Stimulated activated CD8-positive, alpha-beta memory T cell treated with anti-CD3 and anti-CD28 coated beads, Interleukin-7, amount 100 ng/mL, for 4 hours (primary cell): Measurements from ENCODE around the gene REPS2.

Source experiments
- DNase-seq, 2 donors: peaks; one replicate each; pipeline ENCODE4 v3.0.0-alpha.2; 2020; ENCODE audit warnings: low read depth in 2 of 2

Gene REPS2

GRCh38 chrX:17081968-17082367 lies 135.5 kb downstream of the REPS2 start:
- DNase-seq: no peak

GRCh38 chrX:17082831-17083230 lies 136.4 kb downstream of the REPS2 start:
- no peak for DNase-seq

GRCh38 chrX:17086317-17086716 lies 139.9 kb downstream of the REPS2 start:
- DNase-seq: no peak

- no peak for DNase-seq
Measured at GRCh38 chrX:17095161-17095560, 148.7 kb downstream of the REPS2 start.

- DNase-seq: no peak
Measured at GRCh38 chrX:17098516-17099247, 152.2 kb downstream of the REPS2 start.

- DNase-seq: no peak
Measured at GRCh38 chrX:17104433-17104832, 158.0 kb downstream of the REPS2 start.

GRCh38 chrX:17120816-17121215 lies 174.4 kb downstream of the REPS2 start:
- DNase-seq: no peak

GRCh38 chrX:17154001-17154400 lies 207.5 kb downstream of the REPS2 start:
- no peak for DNase-seq

- DNase-seq: no peak
Measured at GRCh38 chrX:17160975-17161374, 214.5 kb downstream of the REPS2 start.

GRCh38 chrX:17161991-17162390 lies 215.5 kb downstream of the REPS2 start:
- DNase-seq: no peak

- no peak for DNase-seq
Measured at GRCh38 chrX:17164079-17164478, 217.6 kb downstream of the REPS2 start.

GRCh38 chrX:17164941-17165340 lies 218.5 kb downstream of the REPS2 start:
- no peak for DNase-seq

- DNase-seq: no peak
Measured at GRCh38 chrX:17167915-17168314, 221.5 kb downstream of the REPS2 start.

GRCh38 chrX:17170973-17171372 lies 224.5 kb downstream of the REPS2 start:
- no peak for DNase-seq

GRCh38 chrX:17174671-17175070 lies 228.2 kb downstream of the REPS2 start:
- no peak for DNase-seq

- DNase-seq: no peak
Measured at GRCh38 chrX:17182317-17182716, 235.9 kb downstream of the REPS2 start.

- no peak for DNase-seq
Measured at GRCh38 chrX:17183566-17183965, 237.1 kb downstream of the REPS2 start.

- no peak for DNase-seq
Measured at GRCh38 chrX:17185431-17185830, 239.0 kb downstream of the REPS2 start.

GRCh38 chrX:17187136-17187756 lies 240.8 kb downstream of the REPS2 start:
- no peak for DNase-seq

- DNase-seq: no peak
Measured at GRCh38 chrX:17192106-17192505, 245.6 kb downstream of the REPS2 start.
